ENCODE data around the gene MCUB. TPM values are rescaled to one million over a fixed set of nuclear protein-coding genes. Genes with fewer than 3 reads are reported as not detected.

The MCUB gene
- total RNA-seq, 1 donor = 95.8 TPM

- Histone ChIP-seq H3K4me3 (ENCODE audit: low read length) (no peak overlapping the region), H3K4me1 (ENCODE audit: insufficient read depth, low read length) (peaks cover 9% of the 10 kb centered on the region), H3K9me3 (ENCODE audit: low read depth, low read length) (no peaks in the 10 kb centered on the region), H3K27me3 (ENCODE audit: insufficient read depth, low read length) (no peaks in the 10 kb centered on the region)
These were observed 71.6 kb downstream of the MCUB start for GRCh38 chr4:109631532-109632108.

GRCh38 chr4:109640644-109641043 lies 80.6 kb downstream of the MCUB start:
- Histone ChIP-seq H3K4me1 (ENCODE audit: insufficient read depth, low read length) (peaks cover 6% of the 10 kb centered on the region), H3K9me3 (ENCODE audit: low read depth, low read length) (no peaks in the 10 kb centered on the region), H3K27me3 (ENCODE audit: insufficient read depth, low read length) (no peaks in the 10 kb centered on the region), H3K4me3 (ENCODE audit: low read length) (no peak overlapping the region)

- Histone ChIP-seq H3K4me3 (ENCODE audit: low read length) (no peak overlapping the region), H3K27me3 (ENCODE audit: insufficient read depth, low read length) (no peaks in the 10 kb centered on the region), H3K9me3 (ENCODE audit: low read depth, low read length) (peaks cover 10% of the 10 kb centered on the region), H3K4me1 (ENCODE audit: insufficient read depth, low read length) (peaks cover 17% of the 10 kb centered on the region)
These were observed 86.0 kb downstream of the MCUB start for GRCh38 chr4:109645874-109646710.

DNA sequence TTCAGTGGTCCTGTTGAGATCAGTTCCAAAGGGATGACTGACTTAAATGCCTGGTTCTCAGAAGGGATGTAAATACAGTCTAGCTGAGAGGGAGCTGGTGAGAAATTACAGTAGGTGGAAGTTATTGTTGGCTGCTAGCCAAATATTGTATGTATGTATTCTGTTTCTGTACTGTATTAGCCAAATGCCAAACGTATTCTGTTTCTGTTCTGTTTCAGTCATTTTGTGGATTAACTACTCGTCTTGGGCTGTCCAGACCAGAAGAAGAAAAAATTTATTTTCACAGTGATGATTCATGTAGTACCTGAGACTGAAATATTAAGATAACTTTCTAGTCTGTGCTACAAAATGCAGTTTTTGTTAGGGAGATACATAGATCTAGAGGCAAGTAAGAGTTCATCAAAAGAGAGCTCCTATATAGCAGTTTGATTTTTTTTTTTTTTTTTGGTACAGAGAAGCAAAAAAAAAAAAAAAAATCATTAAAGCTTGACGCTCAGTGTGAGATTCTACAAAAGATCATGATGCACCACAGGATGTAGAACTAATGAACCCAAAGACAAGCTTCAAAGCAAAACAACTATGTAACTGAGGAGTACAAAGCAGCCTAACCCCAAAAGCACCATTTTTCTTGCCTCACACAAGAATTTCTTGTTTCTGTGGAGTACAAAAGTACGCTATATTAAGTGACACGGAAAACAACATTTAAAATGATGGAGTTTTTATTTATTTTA lies 88.4 kb downstream of the MCUB start:
- Histone ChIP-seq H3K27me3 (ENCODE audit: insufficient read depth, low read length) (no peaks in the 10 kb centered on the region), H3K4me1 (ENCODE audit: insufficient read depth, low read length) (peaks cover 17% of the 10 kb centered on the region), H3K4me3 (ENCODE audit: low read length) (no peak overlapping the region), H3K9me3 (ENCODE audit: low read depth, low read length) (peaks cover 10% of the 10 kb centered on the region)

- Histone ChIP-seq H3K4me3 (ENCODE audit: low read length) (no peak overlapping the region), H3K4me1 (ENCODE audit: insufficient read depth, low read length) (peaks cover 17% of the 10 kb centered on the region), H3K27me3 (ENCODE audit: insufficient read depth, low read length) (no peaks in the 10 kb centered on the region), H3K9me3 (ENCODE audit: low read depth, low read length) (peaks cover 10% of the 10 kb centered on the region)
These were observed 89.0 kb downstream of the MCUB start for GRCh38 chr4:109648997-109649575.

GRCh38 chr4:109649872-109650271 lies 89.8 kb downstream of the MCUB start:
- peaks cover 10% of the 10 kb centered on the region for H3K9me3 ChIP-seq (ENCODE audit: low read depth, low read length)
- peaks cover 17% of the 10 kb centered on the region for H3K4me1 ChIP-seq (ENCODE audit: insufficient read depth, low read length)
- no peaks in the 10 kb centered on the region for H3K27me3 ChIP-seq (ENCODE audit: insufficient read depth, low read length)
- no peak overlapping the region for H3K4me3 ChIP-seq (ENCODE audit: low read length)

DNA sequence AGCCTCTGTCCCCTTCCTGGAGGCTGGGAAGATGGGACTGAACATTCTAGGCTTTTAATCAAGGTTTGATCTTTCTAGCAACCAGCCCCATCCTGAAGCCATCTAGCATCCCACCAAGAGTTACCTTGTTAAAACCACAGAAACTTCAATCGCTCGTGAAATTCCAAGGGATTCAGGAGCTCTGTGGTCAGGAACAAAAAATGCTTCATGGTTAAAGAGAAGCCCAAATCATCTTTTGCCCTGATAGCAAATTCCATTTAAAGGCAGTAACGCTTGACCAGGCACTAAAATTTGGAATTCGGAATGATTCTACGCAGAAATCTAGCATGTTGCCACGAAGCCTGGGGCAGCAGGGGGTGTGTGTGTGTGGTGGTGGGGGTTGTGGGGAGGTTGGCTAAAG lies 95.3 kb downstream of the MCUB start:
- no peaks in the 10 kb centered on the region for H3K27me3 ChIP-seq (ENCODE audit: insufficient read depth, low read length)
- no peaks in the 10 kb centered on the region for H3K9me3 ChIP-seq (ENCODE audit: low read depth, low read length)
- no peaks in the 10 kb centered on the region for H3K4me1 ChIP-seq (ENCODE audit: insufficient read depth, low read length)
- no peak overlapping the region for H3K4me3 ChIP-seq (ENCODE audit: low read length)

GRCh38 chr4:109657854-109658418 lies 97.9 kb downstream of the MCUB start:
- no peaks in the 10 kb centered on the region for H3K4me1 ChIP-seq (ENCODE audit: insufficient read depth, low read length)

GRCh38 chr4:109658871-109659410 lies 98.9 kb downstream of the MCUB start:
- no peaks in the 10 kb centered on the region for H3K9me3 ChIP-seq (ENCODE audit: low read depth, low read length)
- H3K4me3 ChIP-seq (ENCODE audit: low read length) = no peak overlapping the region
- no peaks in the 10 kb centered on the region for H3K4me1 ChIP-seq (ENCODE audit: insufficient read depth, low read length)

More at GRCh38 chr4:109657854-109658418, 97.9 kb downstream of the MCUB start:
- no peaks in the 10 kb centered on the region for H3K27me3 ChIP-seq (ENCODE audit: insufficient read depth, low read length)
- no peaks in the 10 kb centered on the region for H3K9me3 ChIP-seq (ENCODE audit: low read depth, low read length)
- H3K4me3 ChIP-seq (ENCODE audit: low read length) = no peak overlapping the region

GRCh38 chr4:109662116-109662515 lies 102.1 kb downstream of the MCUB start:
- no peaks in the 10 kb centered on the region for H3K4me1 ChIP-seq (ENCODE audit: insufficient read depth, low read length)
- H3K27me3 ChIP-seq (ENCODE audit: insufficient read depth, low read length) = no peaks in the 10 kb centered on the region
- H3K4me3 ChIP-seq (ENCODE audit: low read length) = no peak overlapping the region
- no peaks in the 10 kb centered on the region for H3K9me3 ChIP-seq (ENCODE audit: low read depth, low read length)

More at GRCh38 chr4:109658871-109659410, 98.9 kb downstream of the MCUB start:
- no peaks in the 10 kb centered on the region for H3K27me3 ChIP-seq (ENCODE audit: insufficient read depth, low read length)

GRCh38 chr4:109662771-109663170 lies 102.7 kb downstream of the MCUB start:
- Histone ChIP-seq H3K9me3 (ENCODE audit: low read depth, low read length) (no peaks in the 10 kb centered on the region), H3K27me3 (ENCODE audit: insufficient read depth, low read length) (no peaks in the 10 kb centered on the region), H3K4me3 (ENCODE audit: low read length) (no peak overlapping the region), H3K4me1 (ENCODE audit: insufficient read depth, low read length) (no peaks in the 10 kb centered on the region)

DNA sequence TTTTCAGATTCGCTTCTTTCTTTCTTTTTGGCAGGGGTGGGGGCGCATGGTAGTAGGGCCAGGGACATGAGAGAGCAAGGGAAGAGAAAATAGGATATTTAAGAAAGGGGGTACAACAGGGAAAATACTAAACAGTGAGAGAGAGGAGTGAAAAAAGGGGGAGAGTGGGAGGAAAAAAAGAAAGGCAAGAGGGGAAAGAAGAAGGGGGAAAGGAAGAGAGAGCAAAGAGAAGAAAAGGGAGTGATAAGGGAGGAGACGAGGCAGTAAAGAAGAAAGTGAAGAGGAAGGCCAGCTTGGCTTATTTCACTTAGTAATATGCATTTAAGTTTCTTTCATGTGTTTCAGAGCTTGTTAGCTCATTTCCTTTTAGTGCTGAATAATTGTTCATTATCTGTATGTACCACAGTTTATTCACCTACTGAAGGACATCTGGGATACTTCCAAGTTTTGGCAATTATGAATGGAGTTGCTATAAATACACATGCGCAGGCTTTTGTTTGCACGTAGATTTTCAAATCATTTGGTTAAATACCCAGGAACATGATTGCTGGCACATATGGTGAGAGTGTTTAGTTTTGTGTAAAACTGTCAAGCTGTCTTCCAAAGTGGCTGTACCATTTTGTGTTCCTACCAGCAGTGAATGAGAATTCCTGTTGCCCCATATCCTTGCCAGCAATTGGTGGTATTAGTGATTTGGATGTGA lies 105.9 kb downstream of the MCUB start:
- H3K4me1 ChIP-seq (ENCODE audit: insufficient read depth, low read length) = no peaks in the 10 kb centered on the region
- H3K4me3 ChIP-seq (ENCODE audit: low read length) = no peak overlapping the region
- H3K27me3 ChIP-seq (ENCODE audit: insufficient read depth, low read length) = no peaks in the 10 kb centered on the region
- no peaks in the 10 kb centered on the region for H3K9me3 ChIP-seq (ENCODE audit: low read depth, low read length)

DNA sequence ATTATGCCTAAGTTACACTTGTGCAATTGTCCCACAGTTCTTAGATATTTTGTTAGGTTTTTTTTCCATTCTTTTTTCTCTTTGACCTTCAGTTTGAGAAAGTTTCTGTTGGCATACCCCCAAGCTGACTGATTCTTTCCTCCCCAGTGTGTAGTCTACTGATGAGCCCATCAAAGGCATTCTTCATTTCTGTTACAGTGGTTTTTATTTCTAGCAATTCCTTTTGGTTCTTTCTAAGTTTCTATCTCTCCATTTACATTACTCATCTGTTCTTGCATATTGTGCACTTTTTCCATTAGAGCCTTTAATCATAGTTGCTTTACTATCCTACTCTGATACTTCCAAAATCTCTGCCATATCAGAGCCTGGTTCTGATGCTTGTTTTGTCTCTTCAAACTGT lies 111.3 kb downstream of the MCUB start:
- no peaks in the 10 kb centered on the region for H3K4me1 ChIP-seq (ENCODE audit: insufficient read depth, low read length)
- no peaks in the 10 kb centered on the region for H3K27me3 ChIP-seq (ENCODE audit: insufficient read depth, low read length)
- H3K4me3 ChIP-seq (ENCODE audit: low read length) = no peak overlapping the region
- no peaks in the 10 kb centered on the region for H3K9me3 ChIP-seq (ENCODE audit: low read depth, low read length)
